Measurements from ENCODE around the gene YBX1. TPM values are rescaled to one million over a fixed set of nuclear protein-coding genes. Genes with fewer than 3 reads are reported as not detected.

Gene YBX1
- total and polyA plus RNA-seq, 2 of the 13 experiments (the other 11 are each of a cell fraction or from before 2014, with no cell fraction given) = 339 to 628 TPM

DNA sequence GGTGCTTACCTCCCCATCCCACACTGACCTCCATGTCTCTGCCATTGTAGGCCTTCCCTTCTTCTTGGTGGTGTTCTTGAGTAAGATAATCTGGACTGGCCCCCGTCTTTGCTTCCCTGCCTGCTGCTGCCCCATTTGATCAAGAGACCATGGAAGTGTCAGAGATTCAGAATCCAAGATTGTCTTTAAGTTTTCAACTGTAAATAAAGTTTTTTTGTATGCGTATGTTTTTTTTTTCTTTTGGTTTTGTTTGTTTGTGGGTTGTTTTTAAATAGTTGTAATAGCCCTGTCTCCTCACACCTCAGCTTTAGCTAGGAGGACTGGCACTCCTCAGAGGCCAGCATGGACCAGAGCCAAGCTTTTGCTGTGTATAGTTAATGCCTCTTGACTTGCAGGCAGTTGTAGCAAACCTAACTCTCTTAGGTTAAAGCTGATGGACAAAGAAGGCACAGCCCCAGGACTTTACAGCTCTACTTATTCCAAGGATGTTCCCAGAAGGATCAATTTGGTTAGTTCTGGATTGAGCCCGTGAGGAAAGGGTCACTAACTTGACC, 5.6 kb upstream of the YBX1 start:
- ATAC-seq (no peak), DNase-seq (ENCODE audit: low spot score) (no peak), FAIRE-seq (no peak)
- Histone ChIP-seq H3K4me2 (ENCODE audit: low read depth, low read length) (no peak overlapping the region), H3K9ac (ENCODE audit: insufficient read depth, low read depth, low read length) (no peak overlapping the region), H3K9me3 (ENCODE audit: low read length) (no peaks in the 10 kb centered on the region), H3K27me3 (ENCODE audit: control insufficient read depth in 1 of 2, insufficient read depth in 2 of 2, low read length in 2 of 2) (no peaks in the 10 kb centered on the region; a peak in 1 of 5 replicates), H2AFZ (ENCODE audit: low read length) (no peak overlapping the region), H3K36me3 (replicated peaks in 1 of 2; ENCODE audit: control insufficient read depth in 1 of 2, insufficient read depth in 2 of 2, low read length in 2 of 2) (peaks cover 3 to 21% of the 10 kb centered on the region in 2 experiments), H3K4me1 (ENCODE audit: insufficient read depth, low read length) (peaks cover 17% of the 10 kb centered on the region), H4K20me1 (ENCODE audit: insufficient read depth, low read length) (no peaks in the 10 kb centered on the region), H3K27ac (ENCODE audit: extremely low read length, insufficient read depth, low read length) (no peak overlapping the region), H3K79me2 (ENCODE audit: insufficient read depth, low read length) (peaks cover 18% of the 10 kb centered on the region), H3K4me3 (replicated peaks in 1 of 3; ENCODE audit: insufficient read depth in 1 of 3, low read depth in 2 of 3, low read length in 3 of 3) (no peak overlapping the region)
- 98% methylated on average over 3 of the region's 3 CpGs for WGBS (ENCODE audit: low lambda C conversion rate)
- in situ Hi-C loops (cut with HindIII; ENCODE audit: extremely low pct_ligation_motif_present, low pct_unique_long_range_greater_than_20kb) (no loop called here), intact Hi-C loops (cut with micrococcal nuclease; ENCODE audit: unreplicated experiment) (no loop called here)
- no TSS peak for BruUV-seq (replicated peaks)
- ChIA-PET POLR2A (interaction anchor here (1.4 kb wide), 1 partner anchor 18 kb away, joined by 4 read pairs; the partner anchor contains the start of gene PPIH), CTCF (ENCODE audit: low intra/inter-chr PET ratio, low total read pairs) (no interaction called here)
- no peak for TF ChIP-seq BRD4 (CRISPR knock-in tag; IDR thresholded peaks at IDR 0.05)
- TF ChIP-seq ZNF12 (CRISPR knock-in tag; IDR thresholded peaks at IDR 0.05) = no peak
- no peak for TF ChIP-seq THAP7 (CRISPR knock-in tag; IDR thresholded peaks at IDR 0.05)
- no peak for TF ChIP-seq ZIK1 (CRISPR knock-in tag; IDR thresholded peaks at IDR 0.05; ENCODE audit: borderline replicate concordance, low read depth)
- no peak for TF ChIP-seq ZNF253 (CRISPR knock-in tag; IDR thresholded peaks at IDR 0.05; ENCODE audit: borderline replicate concordance)
- TF ChIP-seq CBFB (CRISPR knock-in tag; IDR thresholded peaks at IDR 0.05) = no peak

GRCh38 chr1:42679364-42679983, 2.7 kb upstream of the YBX1 start:
- Histone ChIP-seq H3K4me2 (ENCODE audit: low read depth, low read length) (0 out of 2 replicates have a peak overlapping the region, but pooled peaks have one; percentile 92), H3K9me3 (ENCODE audit: low read length) (no peaks in the 10 kb centered on the region), H3K36me3 (replicated peaks in 1 of 2; ENCODE audit: control insufficient read depth in 1 of 2, insufficient read depth in 2 of 2, low read length in 2 of 2) (peaks cover 3 to 12% of the 10 kb centered on the region in 2 experiments), H4K20me1 (ENCODE audit: insufficient read depth, low read length) (peaks cover 14% of the 10 kb centered on the region), H2AFZ (ENCODE audit: low read length) (no peak overlapping the region), H3K79me2 (ENCODE audit: insufficient read depth, low read length) (peaks cover 36% of the 10 kb centered on the region), H3K4me1 (ENCODE audit: insufficient read depth, low read length) (peaks cover 22% of the 10 kb centered on the region), H3K4me3 (replicated peaks in 1 of 3; ENCODE audit: insufficient read depth in 1 of 3, low read depth in 2 of 3, low read length in 3 of 3) (no peak overlapping the region), H3K9ac (ENCODE audit: insufficient read depth, low read depth, low read length) (no peak overlapping the region), H3K27me3 (ENCODE audit: control insufficient read depth in 1 of 2, insufficient read depth in 2 of 2, low read length in 2 of 2) (no peaks in the 10 kb centered on the region; a peak in 1 of 5 replicates), H3K27ac (ENCODE audit: extremely low read length, insufficient read depth, low read length) (no peak overlapping the region)
- FAIRE-seq (no peak), ATAC-seq (no peak), DNase-seq (ENCODE audit: low spot score) (no peak)
- in situ Hi-C loops (cut with HindIII; ENCODE audit: extremely low pct_ligation_motif_present, low pct_unique_long_range_greater_than_20kb) (no loop called here), intact Hi-C loops (cut with micrococcal nuclease; ENCODE audit: unreplicated experiment) (no loop called here)
- 92% methylated on average over 10 of the region's 10 CpGs for WGBS (ENCODE audit: low lambda C conversion rate)
- CTCF ChIA-PET (ENCODE audit: low intra/inter-chr PET ratio, low total read pairs) = no interaction called here
- POLR2A ChIA-PET = interaction anchor here (1.3 to 5.3 kb wide), 2 partner anchors 21 to 87 kb away, joined by 3 to 51 read pairs; partner anchors contain the start of genes C1orf50, P3H1 and PPIH
- no TSS peak for BruUV-seq (replicated peaks)
- no peak for TF ChIP-seq ZNF460 (CRISPR knock-in tag; IDR thresholded peaks at IDR 0.05; ENCODE audit: borderline replicate concordance)
- TF ChIP-seq ZNF577 (CRISPR knock-in tag; IDR thresholded peaks at IDR 0.05; ENCODE audit: borderline replicate concordance, low read depth) = no peak
- no peak for TF ChIP-seq TBX2 (CRISPR knock-in tag; IDR thresholded peaks at IDR 0.05; ENCODE audit: borderline replicate concordance)
- no peak for TF ChIP-seq NFKBIZ (CRISPR knock-in tag; IDR thresholded peaks at IDR 0.05)
- TF ChIP-seq, protein P1, sequence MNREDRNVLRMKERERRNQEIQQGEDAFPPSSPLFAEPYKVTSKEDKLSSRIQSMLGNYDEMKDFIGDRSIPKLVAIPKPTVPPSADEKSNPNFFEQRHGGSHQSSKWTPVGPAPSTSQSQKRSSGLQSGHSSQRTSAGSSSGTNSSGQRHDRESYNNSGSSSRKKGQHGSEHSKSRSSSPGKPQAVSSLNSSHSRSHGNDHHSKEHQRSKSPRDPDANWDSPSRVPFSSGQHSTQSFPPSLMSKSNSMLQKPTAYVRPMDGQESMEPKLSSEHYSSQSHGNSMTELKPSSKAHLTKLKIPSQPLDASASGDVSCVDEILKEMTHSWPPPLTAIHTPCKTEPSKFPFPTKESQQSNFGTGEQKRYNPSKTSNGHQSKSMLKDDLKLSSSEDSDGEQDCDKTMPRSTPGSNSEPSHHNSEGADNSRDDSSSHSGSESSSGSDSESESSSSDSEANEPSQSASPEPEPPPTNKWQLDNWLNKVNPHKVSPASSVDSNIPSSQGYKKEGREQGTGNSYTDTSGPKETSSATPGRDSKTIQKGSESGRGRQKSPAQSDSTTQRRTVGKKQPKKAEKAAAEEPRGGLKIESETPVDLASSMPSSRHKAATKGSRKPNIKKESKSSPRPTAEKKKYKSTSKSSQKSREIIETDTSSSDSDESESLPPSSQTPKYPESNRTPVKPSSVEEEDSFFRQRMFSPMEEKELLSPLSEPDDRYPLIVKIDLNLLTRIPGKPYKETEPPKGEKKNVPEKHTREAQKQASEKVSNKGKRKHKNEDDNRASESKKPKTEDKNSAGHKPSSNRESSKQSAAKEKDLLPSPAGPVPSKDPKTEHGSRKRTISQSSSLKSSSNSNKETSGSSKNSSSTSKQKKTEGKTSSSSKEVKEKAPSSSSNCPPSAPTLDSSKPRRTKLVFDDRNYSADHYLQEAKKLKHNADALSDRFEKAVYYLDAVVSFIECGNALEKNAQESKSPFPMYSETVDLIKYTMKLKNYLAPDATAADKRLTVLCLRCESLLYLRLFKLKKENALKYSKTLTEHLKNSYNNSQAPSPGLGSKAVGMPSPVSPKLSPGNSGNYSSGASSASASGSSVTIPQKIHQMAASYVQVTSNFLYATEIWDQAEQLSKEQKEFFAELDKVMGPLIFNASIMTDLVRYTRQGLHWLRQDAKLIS (CRISPR knock-in tag; IDR thresholded peaks at IDR 0.05) = no peak
- TF ChIP-seq ZNF768 (CRISPR knock-in tag; IDR thresholded peaks at IDR 0.05) = no peak

All from HepG2 (cell line).